NB4 (cell line): ENCODE measurements around the gene CBLC.

Source experiments
- DNase-seq: peaks from one replicate; pipeline ENCODE4 v3.0.0; 2010; ENCODE audit warnings: low read depth
- H3K4me3 ChIP-seq: one replicate; pipeline ENCODE4 v1.5.1; 2011; ENCODE audit warnings: mild to moderate bottlenecking, low read depth, low read length, moderate library complexity
- MAX ChIP-seq: IDR thresholded peaks from 2 replicates; pipeline ENCODE4 v1.6.1; 2011; ENCODE audit warnings: low read depth, low read length
- MYC ChIP-seq: IDR thresholded peaks from 2 replicates; pipeline ENCODE4 v1.6.1; 2011; ENCODE audit warnings: low read depth, low read length
- POLR2A ChIP-seq: IDR thresholded peaks from 2 replicates; pipeline ENCODE4 v1.6.1; 2011; ENCODE audit warnings: mild to moderate bottlenecking; ENCODE audit not compliant: insufficient read length; ENCODE audit errors: extremely low read depth
- TF ChIP-seq, protein P1 (sequence below): IDR thresholded peaks from one replicate; pipeline ENCODE4 v1.5.1; 2012; ENCODE audit warnings: low read depth, low read length

The CBLC gene

GRCh38 chr19:44738603-44739558 lies 38.8 kb upstream of the CBLC start:
- H3K4me3 ChIP-seq: no peak overlapping the region
- DNase-seq: no peak
- TF ChIP-seq MYC (no peak), MAX (no peak), POLR2A (no peak)
- TF ChIP-seq, protein P1, sequence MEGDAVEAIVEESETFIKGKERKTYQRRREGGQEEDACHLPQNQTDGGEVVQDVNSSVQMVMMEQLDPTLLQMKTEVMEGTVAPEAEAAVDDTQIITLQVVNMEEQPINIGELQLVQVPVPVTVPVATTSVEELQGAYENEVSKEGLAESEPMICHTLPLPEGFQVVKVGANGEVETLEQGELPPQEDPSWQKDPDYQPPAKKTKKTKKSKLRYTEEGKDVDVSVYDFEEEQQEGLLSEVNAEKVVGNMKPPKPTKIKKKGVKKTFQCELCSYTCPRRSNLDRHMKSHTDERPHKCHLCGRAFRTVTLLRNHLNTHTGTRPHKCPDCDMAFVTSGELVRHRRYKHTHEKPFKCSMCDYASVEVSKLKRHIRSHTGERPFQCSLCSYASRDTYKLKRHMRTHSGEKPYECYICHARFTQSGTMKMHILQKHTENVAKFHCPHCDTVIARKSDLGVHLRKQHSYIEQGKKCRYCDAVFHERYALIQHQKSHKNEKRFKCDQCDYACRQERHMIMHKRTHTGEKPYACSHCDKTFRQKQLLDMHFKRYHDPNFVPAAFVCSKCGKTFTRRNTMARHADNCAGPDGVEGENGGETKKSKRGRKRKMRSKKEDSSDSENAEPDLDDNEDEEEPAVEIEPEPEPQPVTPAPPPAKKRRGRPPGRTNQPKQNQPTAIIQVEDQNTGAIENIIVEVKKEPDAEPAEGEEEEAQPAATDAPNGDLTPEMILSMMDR: no peak

- TF ChIP-seq POLR2A (no peak), MYC (no peak)
- TF ChIP-seq, protein P1: peak; percentile 14
- H3K4me3 ChIP-seq: no peak overlapping the region
- peak; percentile 50 for DNase-seq
Observed at GRCh38 chr19:44740351-44740824, 37.3 kb upstream of the CBLC start.

DNA sequence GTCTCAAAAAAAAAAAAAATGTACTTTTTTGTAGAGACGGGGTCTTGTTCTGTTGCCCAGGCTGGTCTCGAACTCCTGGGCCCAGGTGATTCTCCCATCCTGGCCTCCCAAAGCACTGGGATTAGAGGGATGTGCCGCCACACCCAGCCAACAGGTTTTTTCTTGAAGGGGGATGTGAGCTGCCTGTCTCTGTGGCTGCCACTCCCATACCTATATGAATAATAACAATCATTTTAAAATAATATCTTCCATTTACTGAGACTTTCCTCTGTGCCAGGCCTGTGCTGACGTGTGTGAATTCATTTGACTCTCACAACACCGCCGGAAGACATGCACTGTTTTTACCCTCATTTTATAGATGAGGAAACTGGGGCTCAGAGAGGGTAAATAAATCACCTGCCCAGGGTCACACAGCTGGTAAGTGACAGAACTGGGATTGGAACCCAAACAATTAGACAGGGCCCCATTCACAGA lies 36.4 kb upstream of the CBLC start:
- no peak overlapping the region for H3K4me3 ChIP-seq
- TF ChIP-seq, protein P1: no peak
- TF ChIP-seq POLR2A (no peak), MAX (no peak), MYC (no peak)
- DNase-seq: no peak

DNA sequence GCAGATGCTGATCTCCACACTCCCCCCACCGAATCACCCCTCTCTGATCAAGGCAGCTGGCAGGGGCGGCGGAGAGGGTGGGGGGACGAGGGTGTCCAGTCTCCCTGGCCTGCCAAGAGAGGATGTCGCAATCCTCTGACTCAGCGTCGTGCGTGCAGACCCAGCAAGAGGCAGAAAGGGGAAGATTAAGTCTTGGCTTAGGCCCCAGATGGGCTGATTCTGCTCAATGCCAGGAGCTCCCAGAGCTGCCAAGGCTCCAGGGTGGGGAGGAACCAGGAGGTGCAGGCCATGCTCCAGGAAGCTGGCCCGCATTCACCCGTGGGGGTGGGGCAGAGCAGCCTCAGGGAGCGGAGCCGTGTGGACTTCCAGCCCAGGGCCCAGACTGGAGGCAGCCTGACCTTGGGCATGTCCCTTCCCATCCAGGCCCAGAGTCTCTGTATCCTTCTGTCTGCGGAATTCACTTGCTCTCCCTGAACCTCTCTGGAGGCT lies 35.8 kb upstream of the CBLC start:
- DNase-seq: peak; percentile 96
- H3K4me3 ChIP-seq: no peak overlapping the region
- TF ChIP-seq MYC (0 out of 2 replicates have a peak, but pooled peaks have one; percentile 32), MAX (no peak), POLR2A (no peak)
- TF ChIP-seq, protein P1: no peak

- DNase-seq: no peak
- no peak for TF ChIP-seq POLR2A
- TF ChIP-seq MYC: no peak
- TF ChIP-seq MAX: no peak
- TF ChIP-seq, protein P1: no peak
- no peak overlapping the region for H3K4me3 ChIP-seq
Observed at GRCh38 chr19:44742330-44743061, 35.2 kb upstream of the CBLC start.
